Coronary artery (tissue), 2 donors: ENCODE results near the gene HEATR5A.
A peak's percentile ranks its signal among the peaks of the same experiment; 100 is the strongest.
"Not testable (repeated sequence)": the region's sequence is repeated elsewhere in the genome, so short reads cannot be mapped to it uniquely, and the experiment has no call there.

Experiments
- DNase-seq: peaks from one replicate; pipeline ENCODE4 v3.0.0-alpha.2; 2017; ENCODE audit warnings: low spot score
- H3K27ac ChIP-seq, 2 donors: fragments of 200-600 bp; sonication (generic); one replicate each; pipeline ENCODE4 v1.5.1; 2016 to 2019
- H3K4me3 ChIP-seq: fragments of 200-600 bp; sonication (generic); 2 replicates; pipeline ENCODE4 v1.5.1; 2016; ENCODE audit warnings: mild to moderate bottlenecking, moderate library complexity
- CTCF ChIP-seq: fragments of 200-600 bp; sonication (generic); IDR thresholded peaks from one replicate; pipeline ENCODE4 v1.5.1; 2019; ENCODE audit warnings: antibody characterized with exemption

The HEATR5A gene

GRCh38 chr14:31420319-31421111 is at the start of gene HEATR5A:
Gene HEATR5A (minus strand): TSS chr14:31420550. CDS start chr14:31402975, 17,575 bp downstream.
- H3K4me3 ChIP-seq = peak within 1 kb of the TSS; percentile 86
- DNase-seq = peak; percentile 95
- H3K27ac ChIP-seq = peak within 1 kb of the TSS; percentile 75 to 91
- no peak for TF ChIP-seq CTCF

GRCh38 chr14:31466554-31466953 is 46.2 kb upstream of the HEATR5A start:
- no peak for TF ChIP-seq CTCF

GRCh38 chr14:31465111-31465510 is 44.8 kb upstream of the HEATR5A start:
- no peak overlapping the region for H3K27ac ChIP-seq
- no peak for DNase-seq
- TF ChIP-seq CTCF = no peak
- no peak overlapping the region for H3K4me3 ChIP-seq

More at GRCh38 chr14:31466554-31466953, 46.2 kb upstream of the HEATR5A start:
- H3K27ac ChIP-seq = no peak overlapping the region
- DNase-seq = no peak
- H3K4me3 ChIP-seq = no peak overlapping the region

GRCh38 chr14:31462450-31462849 is 42.1 kb upstream of the HEATR5A start:
- DNase-seq, H3K4me3 ChIP-seq, H3K27ac ChIP-seq: not testable (repeated sequence)

- Histone ChIP-seq H3K4me3 (no peak overlapping the region), H3K27ac (no peak overlapping the region)
- TF ChIP-seq CTCF = no peak
- DNase-seq = no peak
Measured at GRCh38 chr14:31461545-31461944, 41.2 kb upstream of the HEATR5A start.

- peak overlapping the region; percentile 79 to 92 for H3K27ac ChIP-seq
- DNase-seq = no peak
- no peak for TF ChIP-seq CTCF
- H3K4me3 ChIP-seq = peak overlapping the region; percentile 80
Measured at GRCh38 chr14:31457665-31458659, 37.6 kb upstream of the HEATR5A start.
